GM18520 (cell line): ENCODE measurements around the gene EIF3D.
A peak's percentile ranks its signal among the peaks of the same experiment; 100 is the strongest.

ENCODE experiments used
- ATAC-seq: cut with Tn5 transposase; IDR thresholded peaks from one replicate; pipeline ENCODE4 v1.9.1; 2021; ENCODE audit not compliant: unreplicated experiment

The EIF3D gene, protein sequence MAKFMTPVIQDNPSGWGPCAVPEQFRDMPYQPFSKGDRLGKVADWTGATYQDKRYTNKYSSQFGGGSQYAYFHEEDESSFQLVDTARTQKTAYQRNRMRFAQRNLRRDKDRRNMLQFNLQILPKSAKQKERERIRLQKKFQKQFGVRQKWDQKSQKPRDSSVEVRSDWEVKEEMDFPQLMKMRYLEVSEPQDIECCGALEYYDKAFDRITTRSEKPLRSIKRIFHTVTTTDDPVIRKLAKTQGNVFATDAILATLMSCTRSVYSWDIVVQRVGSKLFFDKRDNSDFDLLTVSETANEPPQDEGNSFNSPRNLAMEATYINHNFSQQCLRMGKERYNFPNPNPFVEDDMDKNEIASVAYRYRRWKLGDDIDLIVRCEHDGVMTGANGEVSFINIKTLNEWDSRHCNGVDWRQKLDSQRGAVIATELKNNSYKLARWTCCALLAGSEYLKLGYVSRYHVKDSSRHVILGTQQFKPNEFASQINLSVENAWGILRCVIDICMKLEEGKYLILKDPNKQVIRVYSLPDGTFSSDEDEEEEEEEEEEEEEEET

DNA sequence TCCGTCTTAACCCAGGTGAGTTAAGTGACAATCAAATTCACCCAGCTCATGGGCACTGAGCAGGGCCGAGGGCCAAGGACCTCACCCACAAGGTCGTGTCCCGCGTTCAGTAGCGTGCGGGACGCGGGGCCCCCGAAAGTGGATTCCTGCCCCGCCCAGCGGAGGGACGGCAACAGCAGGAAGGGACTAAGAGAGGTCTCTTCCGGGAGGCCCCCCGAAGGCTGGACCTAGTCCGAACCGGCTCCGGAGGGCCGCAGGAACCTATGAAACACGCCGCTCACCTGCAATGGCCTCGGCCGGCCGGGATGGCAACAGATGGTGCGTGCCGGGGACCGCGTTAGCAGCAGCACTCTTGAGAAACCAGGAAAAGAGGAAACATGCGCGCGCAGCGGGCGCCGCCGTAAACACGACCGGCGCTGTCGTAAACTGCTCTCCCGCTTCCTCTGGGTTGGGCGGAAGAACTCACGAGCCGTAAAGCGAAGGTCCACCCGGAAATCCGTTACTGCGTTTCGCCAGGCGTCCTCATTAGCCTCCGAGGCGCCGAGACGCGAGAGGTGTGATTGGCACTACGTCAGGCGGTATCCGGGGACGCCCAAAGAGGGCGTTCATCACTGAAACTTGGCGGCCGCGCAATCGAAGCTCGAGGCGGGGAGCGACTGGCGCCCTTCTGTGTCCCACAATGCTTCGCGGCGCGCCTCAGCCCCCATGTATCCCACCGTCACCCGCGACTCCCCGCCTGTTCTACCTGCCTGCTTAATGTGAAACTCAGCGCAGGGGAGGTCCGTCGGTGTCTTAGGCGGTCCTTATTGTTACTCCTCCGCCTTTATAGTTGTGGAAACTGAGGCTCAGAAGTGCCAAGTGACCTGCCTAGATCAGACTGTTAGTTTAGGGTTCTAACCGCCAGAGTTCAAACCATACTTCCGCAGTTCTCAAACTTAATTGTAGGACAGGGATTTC is at the start of gene EIF3D:
Gene EIF3D, minus strand, starts transcription at position 372 of the 957 bp plus-strand sequence. CDS start 3,045 bp downstream, outside the sequence.
- ATAC-seq: peak; percentile 96

DNA sequence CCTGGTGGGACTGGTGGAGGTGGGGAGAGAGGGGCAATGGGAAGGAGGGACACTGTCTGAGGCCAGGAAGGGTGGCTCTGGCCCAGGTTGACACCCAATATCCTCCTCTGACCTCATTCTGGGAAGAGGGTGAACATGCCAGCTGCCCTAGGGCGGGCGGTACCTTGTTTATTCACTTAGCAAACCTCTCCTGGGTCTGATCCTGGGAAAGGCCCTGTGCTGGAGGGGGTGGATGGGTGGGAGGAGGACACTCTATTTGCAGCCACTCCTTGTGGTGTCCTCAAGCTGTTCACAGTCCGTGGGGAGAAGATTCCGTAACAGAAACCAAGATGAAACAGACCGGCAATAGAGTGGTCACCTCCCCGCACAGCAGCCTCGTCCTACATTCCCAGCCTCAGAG is 49.7 kb upstream of the EIF3D start:
- ATAC-seq: no peak

DNA sequence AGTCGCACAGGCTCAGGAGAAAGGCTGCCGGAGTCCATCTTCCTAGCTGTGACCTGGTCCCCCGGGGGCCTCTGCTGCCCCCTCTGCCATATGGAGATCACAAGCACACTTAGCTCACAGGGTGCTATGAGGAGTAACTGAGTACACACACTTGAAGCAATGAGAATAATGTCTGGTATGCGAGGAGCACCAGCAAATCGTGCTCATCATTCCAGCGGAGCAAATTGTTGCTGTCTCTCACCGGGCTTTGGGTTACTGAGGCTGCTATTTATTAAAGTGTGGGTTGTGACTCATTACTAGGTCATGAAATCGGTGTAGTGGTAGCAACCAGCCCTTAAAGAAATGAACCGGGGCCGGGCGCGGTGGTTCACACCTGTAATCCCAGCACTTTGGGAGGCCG is 48.1 kb upstream of the EIF3D start:
- no peak for ATAC-seq

DNA sequence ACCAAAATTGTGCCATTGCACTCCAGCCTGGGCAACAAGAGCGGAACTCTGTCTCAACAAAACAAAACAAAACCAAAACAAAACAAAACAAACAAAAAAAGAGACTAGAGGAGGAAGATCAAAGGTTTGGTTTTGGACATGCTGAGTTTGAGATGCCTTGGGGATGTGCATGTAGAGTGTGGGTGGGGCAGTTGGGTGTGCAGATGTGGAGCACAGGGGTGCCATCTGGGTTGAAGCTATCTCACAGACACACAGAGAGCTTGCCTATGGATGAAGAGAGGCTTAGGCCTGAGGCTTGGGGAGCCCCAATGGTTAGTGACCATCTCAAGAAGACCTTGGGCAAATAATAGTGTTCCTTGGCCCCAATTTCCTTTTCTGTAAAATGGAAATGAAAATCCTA is 45.8 kb upstream of the EIF3D start:
- no peak for ATAC-seq

DNA sequence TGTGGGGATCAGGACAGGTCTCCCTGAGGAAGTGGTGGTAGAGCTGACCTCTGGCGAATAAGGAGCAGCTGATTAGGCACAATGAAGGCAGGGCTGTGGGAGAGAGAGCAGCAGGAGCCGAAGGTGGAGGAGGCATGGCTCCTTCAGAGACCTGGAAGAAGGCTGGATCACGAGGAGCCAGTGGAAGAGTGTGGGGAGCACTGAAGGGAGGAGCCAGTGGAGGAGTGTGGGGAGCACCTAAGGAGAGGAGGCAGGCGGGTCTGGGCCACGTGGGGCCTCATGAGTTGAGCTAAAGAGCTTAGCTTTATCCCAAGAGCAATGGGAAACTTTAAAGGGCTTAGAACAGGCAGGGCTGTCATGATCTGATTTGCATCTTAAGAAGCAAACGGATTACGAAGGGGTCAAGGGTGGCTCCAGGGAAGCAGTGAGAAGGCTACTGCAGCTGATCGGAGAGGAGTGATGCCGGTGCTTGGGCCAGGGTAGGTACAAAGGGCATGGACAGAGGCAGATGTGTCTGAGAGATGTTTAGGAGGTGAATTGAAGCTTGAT is 44.9 kb upstream of the EIF3D start:
- ATAC-seq: no peak

DNA sequence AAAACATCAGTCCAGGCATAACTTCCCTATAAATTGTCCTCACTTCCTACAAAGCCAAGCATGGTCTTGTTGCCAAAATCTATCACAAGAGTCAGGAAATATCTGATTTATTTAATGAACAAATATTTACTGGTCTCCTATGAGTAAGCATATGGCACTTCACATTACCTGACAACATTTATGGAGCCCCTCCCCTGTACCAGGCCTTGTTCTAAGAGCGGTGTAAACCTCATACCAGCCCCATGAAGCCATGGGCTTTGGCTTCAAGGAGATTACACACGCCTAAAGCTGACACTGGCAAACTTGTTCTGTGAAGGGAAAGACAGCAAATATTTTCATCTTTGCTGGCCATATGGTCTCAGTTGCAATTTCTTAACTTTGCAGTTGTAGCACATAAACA is 43.0 kb upstream of the EIF3D start:
- ATAC-seq: no peak

DNA sequence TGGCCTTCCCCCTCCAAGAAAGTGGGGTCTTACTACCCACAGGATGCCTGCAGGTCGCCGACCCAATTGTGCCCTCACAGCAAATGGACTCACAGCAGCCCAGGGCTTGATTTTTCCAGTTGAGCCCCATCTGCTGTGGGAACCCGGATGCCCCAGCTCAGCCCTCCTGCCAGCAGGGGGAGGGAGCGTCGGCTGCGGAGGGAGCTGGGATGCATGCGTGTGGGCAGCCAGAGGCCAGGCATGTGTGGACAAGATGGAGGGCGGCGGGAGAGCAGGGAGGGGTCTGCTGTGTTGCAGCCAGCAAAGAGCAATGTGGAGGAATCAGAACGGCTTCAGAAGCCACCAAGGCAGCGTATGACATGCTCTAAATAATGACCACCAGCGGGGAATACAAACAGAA is 41.0 kb upstream of the EIF3D start:
- no peak for ATAC-seq

DNA sequence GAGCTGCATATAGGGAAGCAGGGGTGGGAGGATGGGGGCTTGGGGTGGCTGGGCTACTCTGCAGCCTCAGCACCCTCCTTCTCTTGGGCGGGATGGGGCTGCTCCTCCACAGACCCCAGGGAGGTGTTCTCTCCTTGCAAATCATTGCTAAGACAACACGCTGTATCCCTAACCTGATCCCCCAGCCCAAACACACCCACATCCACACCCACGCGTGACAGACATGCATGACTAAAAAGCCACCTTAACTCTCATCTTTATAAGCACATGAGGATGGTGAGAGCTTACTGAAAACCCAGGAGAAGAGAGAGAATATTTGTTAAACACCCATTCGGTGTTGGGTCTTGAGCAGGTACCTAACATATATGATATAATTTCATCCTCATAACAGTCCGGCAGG is 39.9 kb upstream of the EIF3D start:
- no peak for ATAC-seq

DNA sequence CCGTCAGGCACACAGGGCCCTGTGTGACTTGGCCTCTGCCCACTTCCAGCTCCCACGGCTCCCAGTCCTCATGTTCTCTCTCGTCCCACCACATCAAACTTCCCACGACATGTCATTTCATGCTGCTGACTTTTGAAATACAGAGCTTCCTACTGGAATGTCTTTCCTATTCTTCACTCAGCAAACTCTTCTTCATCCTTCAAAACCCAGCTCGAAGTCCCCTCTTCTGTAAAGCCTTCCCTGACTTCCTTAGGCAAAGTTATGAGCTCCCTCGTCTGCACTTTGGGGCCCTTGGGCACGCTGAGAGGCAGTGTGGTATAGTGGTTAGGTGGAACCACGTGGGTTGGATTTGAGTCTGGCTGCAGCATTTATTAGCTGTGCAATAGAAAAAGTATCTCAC is 37.8 kb upstream of the EIF3D start:
- no peak for ATAC-seq

DNA sequence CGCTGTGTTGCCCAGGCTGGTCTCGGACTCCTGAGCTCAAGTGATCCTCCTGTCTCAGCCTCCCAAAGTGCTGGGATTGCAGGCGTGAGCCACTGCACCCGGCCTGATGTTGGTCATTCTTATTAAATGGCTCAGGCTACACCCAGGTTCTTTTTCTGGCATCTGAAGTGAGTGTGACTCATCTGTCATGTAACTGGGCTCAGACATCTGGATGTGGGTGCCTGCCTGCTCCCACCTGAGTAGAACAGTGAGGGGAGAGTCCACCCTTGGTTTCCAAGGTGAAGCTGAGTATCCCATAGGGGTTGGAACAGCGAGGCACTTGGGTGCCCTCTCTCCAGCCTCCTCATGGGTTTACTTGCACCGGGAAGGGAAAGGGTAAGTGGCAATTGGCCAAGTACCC is 36.7 kb upstream of the EIF3D start:
- no peak for ATAC-seq

DNA sequence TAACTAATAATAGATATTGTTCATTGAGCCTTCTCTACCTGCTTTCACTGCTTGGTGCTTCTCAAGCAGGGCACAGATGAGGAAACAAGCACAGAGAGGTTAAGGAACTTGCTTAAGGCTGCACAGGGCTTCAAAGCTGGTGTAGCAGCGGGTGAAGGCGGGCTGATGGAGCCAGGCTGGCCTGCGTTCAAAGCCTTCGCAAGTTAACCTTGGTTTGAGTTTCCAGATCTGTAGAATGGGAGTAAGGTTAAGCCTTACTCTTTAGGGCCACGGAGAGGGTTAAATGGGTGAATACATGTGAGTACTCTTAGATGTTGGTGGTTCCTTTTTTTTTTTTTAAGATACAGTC is 36.2 kb upstream of the EIF3D start:
- no peak for ATAC-seq

DNA sequence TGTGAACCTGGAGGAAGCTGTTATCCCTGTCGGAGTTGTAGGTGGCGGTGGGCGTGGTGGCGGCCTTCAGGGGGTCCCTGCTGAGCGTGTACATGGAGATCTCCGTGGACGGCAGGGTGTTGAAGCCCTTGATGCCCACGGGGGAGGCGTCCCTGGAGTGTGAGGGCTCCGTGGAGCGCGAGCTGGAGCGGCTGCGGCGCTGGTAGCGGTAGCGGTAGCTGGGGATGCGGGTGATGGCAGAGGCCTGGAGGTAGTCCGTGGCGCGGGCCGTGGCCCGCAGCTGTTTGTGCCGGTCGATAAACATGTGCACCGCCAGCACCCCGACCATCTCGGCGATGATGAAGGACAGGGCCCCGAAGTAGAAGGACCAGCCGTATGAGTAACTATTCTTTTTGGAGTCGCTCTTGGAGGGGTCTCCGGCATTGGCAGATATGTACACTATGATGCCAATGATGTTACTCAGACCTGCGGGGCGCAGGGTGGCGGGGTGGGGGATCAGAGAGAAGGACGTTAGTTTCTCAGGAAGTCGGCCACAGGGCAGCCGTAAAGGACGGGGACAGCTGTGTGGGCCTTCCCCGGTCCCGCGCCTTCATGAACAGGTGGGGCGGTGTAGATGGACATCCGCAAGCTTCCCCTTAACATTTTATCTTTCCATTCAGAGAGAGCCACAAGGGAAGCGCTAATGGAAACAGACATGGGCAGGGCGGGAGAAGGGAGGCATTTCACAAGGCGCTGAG is 35.6 kb upstream of the EIF3D start:
- ATAC-seq: no peak

DNA sequence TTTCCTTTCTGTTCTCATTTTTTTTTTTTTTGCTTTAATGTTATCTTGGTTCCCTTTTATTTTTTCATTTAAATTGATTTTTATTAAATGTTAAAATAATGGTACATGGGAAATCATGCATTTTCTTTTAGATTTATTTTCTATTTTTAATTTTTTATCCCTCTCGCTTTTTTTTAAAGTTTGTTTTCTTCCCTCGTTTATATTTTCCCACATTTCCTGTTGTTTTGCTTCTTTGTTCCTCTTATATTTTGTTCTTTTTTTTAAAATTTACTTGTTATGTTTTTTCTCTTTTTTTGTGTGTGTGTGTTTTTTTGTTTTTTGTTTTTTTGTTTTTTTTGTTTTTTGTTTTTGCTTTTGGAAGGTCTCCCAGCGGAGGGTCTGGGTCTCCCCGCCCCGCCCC is 34.9 kb upstream of the EIF3D start:
- ATAC-seq: no peak

DNA sequence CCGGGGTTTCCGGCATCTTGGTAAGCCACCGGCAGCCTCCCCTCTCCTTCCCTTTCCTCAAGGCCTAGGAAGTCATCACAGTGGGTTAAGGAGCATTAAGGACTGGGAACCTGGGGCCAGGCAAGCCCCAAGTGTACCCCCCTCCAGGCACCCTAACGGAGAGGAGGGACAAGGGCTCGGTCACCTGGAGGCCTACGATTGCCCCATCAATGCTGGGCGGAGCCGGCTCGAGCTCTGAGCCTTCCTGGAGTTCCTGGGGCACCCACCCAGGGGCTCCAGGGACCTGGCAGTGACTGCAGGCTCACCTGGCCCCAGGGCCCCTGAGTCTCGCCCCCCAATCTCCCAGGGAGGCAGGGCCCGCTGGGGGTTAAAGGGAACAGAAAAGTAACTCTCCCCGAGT is 34.5 kb upstream of the EIF3D start:
- no peak for ATAC-seq

DNA sequence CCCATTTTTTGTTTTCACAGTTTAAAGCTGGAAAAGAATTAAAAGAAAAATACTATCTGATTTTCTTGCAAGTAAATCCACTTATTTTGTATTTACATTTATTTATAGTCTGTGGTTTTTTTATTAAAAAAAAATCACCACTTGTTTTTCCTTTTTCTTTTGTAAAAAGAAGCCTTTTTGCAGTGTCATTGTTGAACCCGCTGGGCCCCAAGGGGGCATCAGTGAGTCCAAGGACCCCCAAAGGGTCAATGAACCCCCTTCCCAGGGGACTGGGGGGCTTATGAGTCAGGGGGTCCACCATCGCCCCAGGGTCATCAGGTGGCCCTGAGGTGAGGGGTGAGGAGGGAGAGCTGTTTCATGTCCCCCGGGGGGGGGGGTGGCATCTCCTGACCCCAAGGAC is 34.0 kb upstream of the EIF3D start:
- no peak for ATAC-seq

DNA sequence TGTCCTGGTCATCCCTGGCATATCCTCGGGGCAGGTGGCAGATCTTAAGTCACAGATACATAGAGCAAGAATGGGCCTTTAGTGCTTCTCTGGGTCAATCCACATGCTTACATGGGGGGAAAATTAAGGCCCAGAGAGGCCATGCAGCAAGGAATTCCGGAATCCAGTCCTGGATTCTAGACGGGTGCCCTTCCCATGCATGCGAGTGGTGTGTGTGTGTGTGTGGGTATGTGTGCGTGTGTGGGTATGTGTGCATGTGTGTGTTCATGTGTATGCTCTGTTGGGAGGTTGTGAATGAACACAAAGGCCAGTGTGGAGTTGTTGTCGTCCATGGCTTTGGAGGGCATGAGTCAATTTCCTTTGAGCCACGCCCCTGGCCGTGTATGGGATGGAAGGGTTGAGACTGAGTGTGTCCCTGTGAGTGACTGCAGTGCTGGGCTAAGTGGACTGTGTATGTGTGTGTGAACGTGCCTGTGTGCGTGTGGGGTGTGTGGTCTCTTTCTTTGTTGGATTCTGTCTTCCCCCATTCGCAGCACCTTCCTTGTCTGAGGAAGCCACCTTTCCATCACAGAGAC is 33.4 kb upstream of the EIF3D start:
- no peak for ATAC-seq

DNA sequence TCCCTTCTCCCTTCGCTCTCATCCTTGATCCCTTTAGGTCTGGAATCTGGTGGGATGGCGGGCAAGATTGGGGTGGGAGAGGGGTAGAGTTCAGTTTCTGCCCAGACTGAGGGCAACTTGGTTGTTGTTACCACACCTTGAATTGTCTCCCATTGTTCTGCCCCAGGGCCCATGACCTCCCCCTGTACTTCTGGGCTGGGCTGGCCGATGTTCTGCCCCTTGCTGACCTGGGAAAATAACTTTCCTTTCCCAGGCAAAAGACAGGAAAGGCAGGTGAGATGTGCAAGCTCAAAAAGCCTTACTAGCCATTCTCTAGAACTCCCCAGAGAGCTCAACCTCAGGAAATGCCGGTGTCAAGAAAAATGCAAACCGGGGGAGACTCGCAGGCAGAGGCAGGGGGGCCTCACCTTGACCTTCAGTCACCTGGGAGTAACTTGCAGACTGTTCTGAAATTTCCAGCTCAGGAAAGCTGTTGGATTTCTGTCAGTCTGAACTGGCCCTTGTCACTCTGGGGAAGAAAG is 32.4 kb upstream of the EIF3D start:
- no peak for ATAC-seq

DNA sequence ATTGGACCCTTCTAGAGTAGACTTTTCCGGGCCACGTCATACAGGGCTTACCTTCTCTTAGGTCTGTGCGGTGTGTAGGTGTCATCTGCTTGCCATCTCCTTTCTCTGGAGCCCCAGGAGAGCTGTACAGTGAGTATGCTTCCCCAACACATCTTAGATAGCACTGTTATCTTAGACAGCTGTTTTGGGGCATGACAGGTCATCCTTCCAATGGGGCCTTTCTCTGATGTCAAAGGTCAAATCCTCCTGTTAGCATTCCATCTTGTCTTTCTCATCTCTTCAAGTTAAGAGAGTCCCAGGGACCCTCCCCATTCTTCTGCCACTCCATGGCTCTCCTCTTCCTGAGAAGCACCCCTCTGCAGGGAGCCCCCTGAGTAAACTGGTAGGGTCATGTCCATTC is 31.0 kb upstream of the EIF3D start:
- ATAC-seq: no peak

DNA sequence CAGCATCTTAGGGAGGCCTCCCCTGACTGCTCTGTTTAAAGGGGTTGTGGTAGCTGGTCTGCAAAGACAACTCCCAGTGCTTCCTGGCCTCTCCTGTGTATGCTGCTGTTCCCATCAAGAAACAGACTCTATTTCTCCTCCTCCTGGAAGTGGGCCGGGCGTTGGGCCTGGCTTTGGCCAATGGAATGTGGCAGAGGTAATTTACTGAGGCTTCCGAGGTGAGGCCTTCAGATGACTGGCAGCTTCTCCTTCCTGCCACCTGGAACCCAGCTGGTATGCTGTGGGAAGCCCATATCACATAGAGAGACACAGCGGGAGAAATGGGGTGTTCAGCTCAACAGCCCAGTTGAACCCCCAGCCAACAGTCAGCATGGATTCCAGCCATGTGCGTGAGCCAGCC is 25.1 kb upstream of the EIF3D start:
- ATAC-seq: no peak

DNA sequence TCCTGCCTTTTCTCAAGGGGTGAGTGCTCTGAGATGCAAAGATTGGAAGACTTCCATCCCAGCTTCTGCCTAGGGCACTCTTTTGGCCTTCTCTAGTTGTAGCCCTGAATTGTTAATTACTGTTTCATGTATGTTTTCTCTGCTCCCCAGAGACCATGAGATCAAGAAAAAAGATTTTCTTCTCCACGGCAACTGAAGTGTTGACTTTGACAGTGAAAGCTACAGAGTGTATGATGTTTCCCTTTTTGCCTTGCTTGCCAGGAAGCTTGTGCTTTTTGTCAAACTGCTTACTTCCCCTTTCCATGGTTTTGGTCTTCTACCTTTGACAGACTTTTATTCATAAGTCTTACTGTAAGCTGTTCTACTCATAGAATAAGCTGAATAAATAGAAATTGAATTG is 23.3 kb upstream of the EIF3D start:
- no peak for ATAC-seq
